Upper lobe of left lung (tissue), 4 donors: ENCODE data around the gene CA5A.

Experiments used
- EP300 ChIP-seq, 4 donors: sonication (generic); formaldehyde crosslinking; IDR thresholded peaks; one replicate each; pipeline ENCODE4 v1.5.1; 2017; ENCODE audit warnings: antibody characterized with exemption in 4 of 4, control low read depth in 2 of 4
- TF ChIP-seq, protein P1 (sequence below), 6 experiments: fragments of 450-650 bp in 4 of 6; fragments of 200-600 bp in 2 of 6; sonication (generic) in 2 of 6; IDR thresholded peaks; one replicate each; pipeline ENCODE4 v1.5.1; 2016 to 2019; ENCODE audit warnings: antibody characterized with exemption in 6 of 6

DNA sequence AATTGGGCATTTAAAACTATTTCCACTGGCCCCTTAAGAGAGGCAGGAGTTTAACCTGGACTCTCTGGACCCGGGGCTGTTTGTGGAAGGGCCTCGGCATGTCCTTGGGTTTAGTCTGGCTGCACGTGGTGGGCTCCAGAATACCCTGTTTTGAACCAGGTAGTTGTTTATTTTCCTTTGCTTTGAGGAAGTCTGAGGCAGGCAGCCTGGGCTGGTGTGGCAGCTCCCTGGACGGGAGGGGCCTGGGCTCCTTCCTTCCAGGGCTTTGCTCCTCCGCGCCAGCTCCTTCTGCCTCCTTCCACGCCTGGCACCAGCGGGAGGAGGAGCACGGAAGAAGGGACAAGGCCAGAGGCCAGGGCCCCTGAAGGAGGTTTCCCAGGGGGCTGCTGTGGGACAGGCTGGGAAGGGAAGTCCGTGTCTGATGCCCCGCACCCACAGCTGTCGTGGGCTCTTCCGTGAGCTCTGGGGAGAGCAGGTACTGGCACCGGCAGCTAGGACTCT is 30.4 kb upstream of the CA5A start:
- TF ChIP-seq, protein P1, sequence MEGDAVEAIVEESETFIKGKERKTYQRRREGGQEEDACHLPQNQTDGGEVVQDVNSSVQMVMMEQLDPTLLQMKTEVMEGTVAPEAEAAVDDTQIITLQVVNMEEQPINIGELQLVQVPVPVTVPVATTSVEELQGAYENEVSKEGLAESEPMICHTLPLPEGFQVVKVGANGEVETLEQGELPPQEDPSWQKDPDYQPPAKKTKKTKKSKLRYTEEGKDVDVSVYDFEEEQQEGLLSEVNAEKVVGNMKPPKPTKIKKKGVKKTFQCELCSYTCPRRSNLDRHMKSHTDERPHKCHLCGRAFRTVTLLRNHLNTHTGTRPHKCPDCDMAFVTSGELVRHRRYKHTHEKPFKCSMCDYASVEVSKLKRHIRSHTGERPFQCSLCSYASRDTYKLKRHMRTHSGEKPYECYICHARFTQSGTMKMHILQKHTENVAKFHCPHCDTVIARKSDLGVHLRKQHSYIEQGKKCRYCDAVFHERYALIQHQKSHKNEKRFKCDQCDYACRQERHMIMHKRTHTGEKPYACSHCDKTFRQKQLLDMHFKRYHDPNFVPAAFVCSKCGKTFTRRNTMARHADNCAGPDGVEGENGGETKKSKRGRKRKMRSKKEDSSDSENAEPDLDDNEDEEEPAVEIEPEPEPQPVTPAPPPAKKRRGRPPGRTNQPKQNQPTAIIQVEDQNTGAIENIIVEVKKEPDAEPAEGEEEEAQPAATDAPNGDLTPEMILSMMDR (IDR thresholded peaks at IDR 0.05): no peak
- TF ChIP-seq EP300 (IDR thresholded peaks at IDR 0.05): no peak
